ENCODE results near the gene RBM34. TPM values are rescaled to one million over a fixed set of nuclear protein-coding genes. Genes with fewer than 3 reads are reported as not detected.

The RBM34 gene
- total and polyA plus RNA-seq, 2 donors (not counting 1 experiment from before 2014, with no cell fraction given): 30.3 to 64.1 TPM

DNA sequence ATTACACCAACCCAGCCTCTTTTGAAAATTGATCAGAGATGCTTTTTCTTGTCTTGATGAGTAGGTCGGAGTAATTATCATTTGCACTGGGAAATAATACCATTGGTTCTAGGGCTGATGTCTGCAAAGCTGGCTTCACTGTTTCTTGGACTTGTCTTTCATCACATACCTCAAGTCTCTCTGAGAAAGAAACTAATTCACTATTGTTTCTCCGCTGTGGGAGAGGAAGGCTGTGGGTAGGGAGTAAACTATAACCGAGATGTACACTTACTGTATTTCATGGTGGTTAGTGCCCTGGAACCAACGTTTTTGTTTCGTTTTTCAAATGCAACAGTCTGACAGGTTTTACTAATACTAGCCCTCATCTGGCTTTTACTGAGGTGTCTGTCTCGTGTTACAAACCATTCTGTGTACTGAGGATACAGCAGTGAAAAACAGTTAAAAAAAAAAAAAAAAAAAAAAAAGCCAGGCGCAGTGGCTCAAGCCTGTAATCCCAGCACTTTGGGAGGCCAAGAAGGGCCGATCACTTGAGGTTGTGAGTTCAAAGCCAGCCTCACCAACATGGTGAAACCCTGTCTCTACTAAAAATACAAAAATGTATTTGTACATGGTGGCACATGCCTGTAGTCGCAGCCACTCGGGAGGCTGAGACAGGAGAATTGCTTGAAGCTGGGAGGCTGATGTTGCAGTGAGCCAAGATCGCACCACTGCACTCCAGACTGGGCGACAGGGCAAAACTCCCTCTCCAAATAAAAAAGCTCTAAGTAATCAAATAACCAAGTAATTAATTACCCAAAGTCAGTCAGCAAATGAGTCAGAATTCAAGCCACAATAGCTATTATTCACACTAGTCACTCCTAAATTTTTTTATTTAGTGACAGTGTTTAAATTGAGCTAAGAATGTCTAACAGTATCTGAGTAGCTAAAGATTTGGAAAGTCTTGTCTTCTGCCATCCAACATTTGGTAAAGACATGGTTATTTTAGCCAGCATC, 55.7 kb downstream of the RBM34 start:
- TF ChIP-seq, protein P1, sequence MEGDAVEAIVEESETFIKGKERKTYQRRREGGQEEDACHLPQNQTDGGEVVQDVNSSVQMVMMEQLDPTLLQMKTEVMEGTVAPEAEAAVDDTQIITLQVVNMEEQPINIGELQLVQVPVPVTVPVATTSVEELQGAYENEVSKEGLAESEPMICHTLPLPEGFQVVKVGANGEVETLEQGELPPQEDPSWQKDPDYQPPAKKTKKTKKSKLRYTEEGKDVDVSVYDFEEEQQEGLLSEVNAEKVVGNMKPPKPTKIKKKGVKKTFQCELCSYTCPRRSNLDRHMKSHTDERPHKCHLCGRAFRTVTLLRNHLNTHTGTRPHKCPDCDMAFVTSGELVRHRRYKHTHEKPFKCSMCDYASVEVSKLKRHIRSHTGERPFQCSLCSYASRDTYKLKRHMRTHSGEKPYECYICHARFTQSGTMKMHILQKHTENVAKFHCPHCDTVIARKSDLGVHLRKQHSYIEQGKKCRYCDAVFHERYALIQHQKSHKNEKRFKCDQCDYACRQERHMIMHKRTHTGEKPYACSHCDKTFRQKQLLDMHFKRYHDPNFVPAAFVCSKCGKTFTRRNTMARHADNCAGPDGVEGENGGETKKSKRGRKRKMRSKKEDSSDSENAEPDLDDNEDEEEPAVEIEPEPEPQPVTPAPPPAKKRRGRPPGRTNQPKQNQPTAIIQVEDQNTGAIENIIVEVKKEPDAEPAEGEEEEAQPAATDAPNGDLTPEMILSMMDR (conservative IDR thresholded peaks at IDR 0.05 in 1 of 2, IDR thresholded peaks at IDR 0.05 in 1 of 2; ENCODE audit: low read depth in 1 of 2, low read length in 2 of 2): no peak
- TF ChIP-seq EZH2 (IDR thresholded peaks at IDR 0.05; ENCODE audit: low read length, missing control alignments): no peak
- no peak overlapping the region for H3K4me2 ChIP-seq (ENCODE audit: extremely low read depth, insufficient read depth, low read length)
- no peak overlapping the region for H3K9ac ChIP-seq (ENCODE audit: insufficient read depth, low read length)

DNA sequence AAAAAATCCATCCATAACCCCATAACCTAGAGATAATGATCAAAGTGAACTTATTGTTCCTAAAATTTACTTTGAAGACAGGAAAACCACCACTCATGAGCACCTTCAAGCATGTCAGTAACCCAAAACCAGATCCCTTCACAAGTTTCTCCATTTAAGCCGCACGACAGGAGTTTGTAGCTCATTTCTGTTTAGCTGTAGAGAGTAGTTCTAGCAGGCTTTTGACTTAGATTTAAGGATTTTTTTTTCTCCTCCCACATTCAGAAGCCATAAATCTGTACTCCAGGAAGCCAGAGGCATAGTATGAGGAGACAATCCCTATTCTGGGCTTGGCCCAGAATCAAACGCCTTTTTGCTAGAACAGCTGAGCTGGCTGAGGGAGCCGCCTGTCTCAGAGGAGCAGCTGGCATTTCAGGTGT, 58.0 kb downstream of the RBM34 start:
- no peak for DNase-seq (ENCODE audit: low read depth in 2 of 2)
- no peaks in the 10 kb centered on the region for H3K4me1 ChIP-seq (ENCODE audit: control insufficient read depth, extremely low read depth, insufficient read depth, low read length)
- H3K36me3 ChIP-seq (ENCODE audit: control insufficient read depth, insufficient read depth, low read length): peaks cover 4% of the 10 kb centered on the region
- TF ChIP-seq, protein P1 (conservative IDR thresholded peaks at IDR 0.05 in 1 of 2, IDR thresholded peaks at IDR 0.05 in 1 of 2; ENCODE audit: low read depth in 1 of 2, low read length in 2 of 2): no peak
- TF ChIP-seq EZH2 (IDR thresholded peaks at IDR 0.05; ENCODE audit: low read length, missing control alignments): no peak
- no peak overlapping the region for H3K4me3 ChIP-seq (replicated peaks in 1 of 4; ENCODE audit: control extremely low read depth in 1 of 4, insufficient read depth in 1 of 4, low read depth in 3 of 4, low read length in 4 of 4)
- H3K9me3 ChIP-seq (ENCODE audit: control insufficient read depth, insufficient read depth, low read depth, low read length): no peaks in the 10 kb centered on the region
- H3K79me2 ChIP-seq (ENCODE audit: control insufficient read depth, insufficient read depth, low read length): no peaks in the 10 kb centered on the region
- H3K27me3 ChIP-seq (ENCODE audit: control insufficient read depth, insufficient read depth, low read length): no peaks in the 10 kb centered on the region
- no peak overlapping the region for H3K27ac ChIP-seq (ENCODE audit: insufficient read depth, low read length)
- no peak overlapping the region for H3K4me2 ChIP-seq (ENCODE audit: extremely low read depth, insufficient read depth, low read length)
- H2AFZ ChIP-seq (ENCODE audit: low read length): no peak overlapping the region
- no peaks in the 10 kb centered on the region for H4K20me1 ChIP-seq (ENCODE audit: control insufficient read depth, extremely low read depth, insufficient read depth, low read length)
- H3K9ac ChIP-seq (ENCODE audit: insufficient read depth, low read length): no peak overlapping the region

More for the DNA sequence above, 55.7 kb downstream of the RBM34 start:
- Histone ChIP-seq H3K27me3 (ENCODE audit: control insufficient read depth, insufficient read depth, low read length) (no peaks in the 10 kb centered on the region), H3K4me1 (ENCODE audit: control insufficient read depth, extremely low read depth, insufficient read depth, low read length) (no peaks in the 10 kb centered on the region), H3K36me3 (ENCODE audit: control insufficient read depth, insufficient read depth, low read length) (peaks cover 6% of the 10 kb centered on the region), H3K27ac (ENCODE audit: insufficient read depth, low read length) (no peak overlapping the region), H3K9me3 (ENCODE audit: control insufficient read depth, insufficient read depth, low read depth, low read length) (no peaks in the 10 kb centered on the region), H4K20me1 (ENCODE audit: control insufficient read depth, extremely low read depth, insufficient read depth, low read length) (no peaks in the 10 kb centered on the region), H3K4me3 (replicated peaks in 1 of 4; ENCODE audit: control extremely low read depth in 1 of 4, insufficient read depth in 1 of 4, low read depth in 3 of 4, low read length in 4 of 4) (no peak overlapping the region), H3K79me2 (ENCODE audit: control insufficient read depth, insufficient read depth, low read length) (no peaks in the 10 kb centered on the region), H2AFZ (ENCODE audit: low read length) (no peak overlapping the region)
- DNase-seq (ENCODE audit: low read depth in 2 of 2): peak in 1 of 2 donors; percentile 51

DNA sequence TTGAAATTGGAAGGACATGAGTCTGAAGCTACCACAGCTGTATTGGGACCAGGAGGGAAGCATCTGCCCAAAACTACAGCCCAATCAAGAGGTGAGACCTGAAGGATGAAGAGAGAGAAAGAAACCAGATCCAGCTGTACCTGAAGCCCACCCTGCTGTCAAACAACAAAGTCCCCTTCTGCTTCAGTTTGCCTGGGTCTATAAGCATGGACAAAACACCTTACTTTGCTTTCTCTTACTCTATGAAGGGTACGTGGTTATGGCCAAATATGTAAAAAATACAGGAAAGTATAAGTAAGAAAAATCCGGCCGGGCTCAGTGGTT, 58.8 kb downstream of the RBM34 start:
- DNase-seq (ENCODE audit: low read depth in 2 of 2): no peak
- H3K4me3 ChIP-seq (replicated peaks in 1 of 4; ENCODE audit: control extremely low read depth in 1 of 4, insufficient read depth in 1 of 4, low read depth in 3 of 4, low read length in 4 of 4): no peak overlapping the region
- H2AFZ ChIP-seq (ENCODE audit: low read length): no peak overlapping the region
- no peak overlapping the region for H3K27ac ChIP-seq (ENCODE audit: insufficient read depth, low read length)
- no peak overlapping the region for H3K4me2 ChIP-seq (ENCODE audit: extremely low read depth, insufficient read depth, low read length)
- H3K27me3 ChIP-seq (ENCODE audit: control insufficient read depth, insufficient read depth, low read length): no peaks in the 10 kb centered on the region
- H4K20me1 ChIP-seq (ENCODE audit: control insufficient read depth, extremely low read depth, insufficient read depth, low read length): no peaks in the 10 kb centered on the region
- H3K9ac ChIP-seq (ENCODE audit: insufficient read depth, low read length): no peak overlapping the region
- peaks cover 1% of the 10 kb centered on the region for H3K36me3 ChIP-seq (ENCODE audit: control insufficient read depth, insufficient read depth, low read length)
- no peaks in the 10 kb centered on the region for H3K4me1 ChIP-seq (ENCODE audit: control insufficient read depth, extremely low read depth, insufficient read depth, low read length)
- TF ChIP-seq EZH2 (IDR thresholded peaks at IDR 0.05; ENCODE audit: low read length, missing control alignments): no peak
- TF ChIP-seq, protein P1 (conservative IDR thresholded peaks at IDR 0.05 in 1 of 2, IDR thresholded peaks at IDR 0.05 in 1 of 2; ENCODE audit: low read depth in 1 of 2, low read length in 2 of 2): no peak
- H3K9me3 ChIP-seq (ENCODE audit: control insufficient read depth, insufficient read depth, low read depth, low read length): no peaks in the 10 kb centered on the region
- H3K79me2 ChIP-seq (ENCODE audit: control insufficient read depth, insufficient read depth, low read length): no peaks in the 10 kb centered on the region
